ENCODE results near the gene MTCH2.

The MTCH2 gene

GRCh38 chr11:47592970-47593369 lies 49.4 kb downstream of the MTCH2 start:
- Histone ChIP-seq H3K4me3 (no peak overlapping the region), H3K27me3 (ENCODE audit: low read depth) (peaks cover 4% of the 10 kb centered on the region; the same call in 1 of the 2 replicates), H3K4me1 (no peaks in the 10 kb centered on the region), H3K36me3 (replicated peaks) (no peaks in the 10 kb centered on the region), H3K9me3 (no peaks in the 10 kb centered on the region)
- in situ Hi-C loops (cut with MboI; ENCODE audit: low sequenced_read_pairs) = no loop called here
- no peak for DNase-seq (ENCODE audit: low spot score in 2 of 2)

- H3K27me3 ChIP-seq (ENCODE audit: low read depth) = peaks cover 4% of the 10 kb centered on the region; the same call in 1 of the 2 replicates
- H3K4me1 ChIP-seq = no peaks in the 10 kb centered on the region
- H3K36me3 ChIP-seq (replicated peaks) = no peaks in the 10 kb centered on the region
- in situ Hi-C loops (cut with MboI; ENCODE audit: low sequenced_read_pairs) = no loop called here
- DNase-seq (ENCODE audit: low spot score in 2 of 2) = no peak
- no peak overlapping the region for H3K4me3 ChIP-seq
- no peaks in the 10 kb centered on the region for H3K9me3 ChIP-seq
Measured at GRCh38 chr11:47592251-47592650, 50.1 kb downstream of the MTCH2 start.

- Histone ChIP-seq H3K27me3 (ENCODE audit: low read depth) (peaks cover 4% of the 10 kb centered on the region; the same call in 1 of the 2 replicates), H3K9me3 (no peaks in the 10 kb centered on the region), H3K36me3 (replicated peaks) (no peaks in the 10 kb centered on the region), H3K4me3 (no peak overlapping the region), H3K4me1 (no peaks in the 10 kb centered on the region)
- no peak for DNase-seq (ENCODE audit: low spot score in 2 of 2)
- in situ Hi-C loops (cut with MboI; ENCODE audit: low sequenced_read_pairs) = no loop called here
Measured at GRCh38 chr11:47591764-47592163, 50.6 kb downstream of the MTCH2 start.

- Histone ChIP-seq H3K9me3 (no peaks in the 10 kb centered on the region), H3K36me3 (replicated peaks) (no peaks in the 10 kb centered on the region), H3K27me3 (ENCODE audit: low read depth) (peaks cover 4% of the 10 kb centered on the region; the same call in 1 of the 2 replicates), H3K4me3 (no peak overlapping the region), H3K4me1 (no peaks in the 10 kb centered on the region)
- no peak for DNase-seq (ENCODE audit: low spot score in 2 of 2)
- in situ Hi-C loops (cut with MboI; ENCODE audit: low sequenced_read_pairs) = no loop called here
Measured at GRCh38 chr11:47589977-47590861, 52.1 kb downstream of the MTCH2 start.

- Histone ChIP-seq H3K27me3 (ENCODE audit: low read depth) (peaks cover 4% of the 10 kb centered on the region; the same call in 1 of the 2 replicates), H3K36me3 (replicated peaks) (no peaks in the 10 kb centered on the region), H3K4me3 (no peak overlapping the region), H3K9me3 (no peaks in the 10 kb centered on the region), H3K4me1 (no peaks in the 10 kb centered on the region)
- in situ Hi-C loops (cut with MboI; ENCODE audit: low sequenced_read_pairs) = no loop called here
- DNase-seq (ENCODE audit: low spot score in 2 of 2) = no peak
Measured at GRCh38 chr11:47589584-47589976, 52.8 kb downstream of the MTCH2 start.

- H3K4me1 ChIP-seq = no peaks in the 10 kb centered on the region
- H3K27me3 ChIP-seq (ENCODE audit: low read depth) = peaks cover 4% of the 10 kb centered on the region; the same call in 1 of the 2 replicates
- H3K9me3 ChIP-seq = no peaks in the 10 kb centered on the region
- H3K4me3 ChIP-seq = no peak overlapping the region
- no peak for DNase-seq (ENCODE audit: low spot score in 2 of 2)
- in situ Hi-C loops (cut with MboI; ENCODE audit: low sequenced_read_pairs) = no loop called here
- H3K36me3 ChIP-seq (replicated peaks) = peaks cover 2% of the 10 kb centered on the region
Measured at GRCh38 chr11:47589118-47589517, 53.2 kb downstream of the MTCH2 start.

GRCh38 chr11:47587723-47588326 lies 54.5 kb downstream of the MTCH2 start:
- in situ Hi-C loops (cut with MboI; ENCODE audit: low sequenced_read_pairs) = no loop called here
- no peak for DNase-seq (ENCODE audit: low spot score in 2 of 2)
- Histone ChIP-seq H3K4me3 (no peak overlapping the region), H3K36me3 (replicated peaks) (peaks cover 15% of the 10 kb centered on the region), H3K9me3 (no peaks in the 10 kb centered on the region), H3K4me1 (no peaks in the 10 kb centered on the region), H3K27me3 (ENCODE audit: low read depth) (peaks cover 4% of the 10 kb centered on the region; the same call in 1 of the 2 replicates)

GRCh38 chr11:47587039-47587716 lies 55.2 kb downstream of the MTCH2 start:
- no peak overlapping the region for H3K4me3 ChIP-seq
- H3K9me3 ChIP-seq = no peaks in the 10 kb centered on the region
- in situ Hi-C loops (cut with MboI; ENCODE audit: low sequenced_read_pairs) = no loop called here
- peaks cover 21% of the 10 kb centered on the region for H3K36me3 ChIP-seq (replicated peaks)
- no peak for DNase-seq (ENCODE audit: low spot score in 2 of 2)
- H3K4me1 ChIP-seq = no peaks in the 10 kb centered on the region
- H3K27me3 ChIP-seq (ENCODE audit: low read depth) = no peaks in the 10 kb centered on the region

GRCh38 chr11:47586098-47586855 lies 56.1 kb downstream of the MTCH2 start, which contains the start of gene FAM180B:
Gene FAM180B, plus strand, starts transcription at chr11:47586678. Its CDS starts 91 bp downstream, at chr11:47586769.
- in situ Hi-C loops (cut with MboI; ENCODE audit: low sequenced_read_pairs) = no loop called here
- Histone ChIP-seq H3K36me3 (replicated peaks) (peaks cover 30% of the 10 kb centered on the region), H3K4me1 (no peaks in the 10 kb centered on the region), H3K27me3 (ENCODE audit: low read depth) (no peaks in the 10 kb centered on the region), H3K9me3 (no peaks in the 10 kb centered on the region), H3K4me3 (no peak within 1 kb of the TSS)
- DNase-seq (ENCODE audit: low spot score in 2 of 2) = no peak

GRCh38 chr11:47583844-47584243 lies 58.5 kb downstream of the MTCH2 start:
- no peaks in the 10 kb centered on the region for H3K9me3 ChIP-seq
- in situ Hi-C loops (cut with MboI; ENCODE audit: low sequenced_read_pairs) = no loop called here
- peaks cover 43% of the 10 kb centered on the region for H3K36me3 ChIP-seq (replicated peaks)

GRCh38 chr11:47578524-47579494 lies 63.5 kb downstream of the MTCH2 start, which contains the start of the genes KBTBD4 and NDUFS3:
Gene KBTBD4, minus strand, starts transcription at chr11:47578970. Its CDS starts 19 bp downstream, at chr11:47578951.
Gene NDUFS3, plus strand, starts transcription at chr11:47579074. Its CDS starts 18 bp downstream, at chr11:47579092.
- Histone ChIP-seq H3K27me3 (ENCODE audit: low read depth) (no peaks in the 10 kb centered on the region), H3K36me3 (replicated peaks) (peaks cover 60% of the 10 kb centered on the region), H3K4me1 (no peaks in the 10 kb centered on the region; the same call in 1 of the 2 replicates), H3K9me3 (no peaks in the 10 kb centered on the region), H3K4me3 (peak within 1 kb of the TSS; percentile 97)
- in situ Hi-C loops (cut with MboI; ENCODE audit: low sequenced_read_pairs) = no loop called here
- peak; percentile 84 to 94 for DNase-seq (ENCODE audit: low spot score in 2 of 2)

More at GRCh38 chr11:47583844-47584243, 58.5 kb downstream of the MTCH2 start:
- Histone ChIP-seq H3K27me3 (ENCODE audit: low read depth) (no peaks in the 10 kb centered on the region), H3K4me3 (no peak overlapping the region), H3K4me1 (no peaks in the 10 kb centered on the region)
- DNase-seq (ENCODE audit: low spot score in 2 of 2) = no peak

GRCh38 chr11:47577460-47578041 lies 64.8 kb downstream of the MTCH2 start:
- in situ Hi-C loops (cut with MboI; ENCODE audit: low sequenced_read_pairs) = no loop called here
- no peak overlapping the region; the same call in 1 of the 2 replicates for H3K4me3 ChIP-seq
- no peaks in the 10 kb centered on the region for H3K9me3 ChIP-seq
- peaks cover 60% of the 10 kb centered on the region for H3K36me3 ChIP-seq (replicated peaks)
- no peaks in the 10 kb centered on the region for H3K27me3 ChIP-seq (ENCODE audit: low read depth)
- no peak for DNase-seq (ENCODE audit: low spot score in 2 of 2)
- H3K4me1 ChIP-seq = no peaks in the 10 kb centered on the region; the same call in 1 of the 2 replicates

All from HAP-1 (cell line).